HepG2 (cell line): ENCODE measurements around the gene CIB1. TPM values are rescaled to one million over a fixed set of nuclear protein-coding genes. Genes with fewer than 3 reads are reported as not detected.

Source experiments
- BRD4 ChIP-seq: sonication (generic); formaldehyde crosslinking; IDR thresholded peaks from 2 replicates; pipeline ENCODE4 v1.4.0; 2020; ENCODE audit warnings: missing genetic modification reagents
- FOXK1 ChIP-seq: sonication (generic); formaldehyde crosslinking; IDR thresholded peaks from 2 replicates; pipeline ENCODE4 v1.4.0; 2020; ENCODE audit warnings: low read depth, missing genetic modification reagents, borderline replicate concordance
- HNF4G ChIP-seq, 2 experiments: sonication (generic) in 1 of 2; formaldehyde crosslinking in 1 of 2; IDR thresholded peaks; 2 replicates each; pipeline versions ENCODE4 v1.4.0 to v1.6.1; 2011 to 2020; ENCODE audit warnings: borderline replicate concordance in 2 of 2, low read depth in 2 of 2, mild to moderate bottlenecking in 2 of 2, low read length in 1 of 2, missing genetic modification reagents in 1 of 2, moderate library complexity in 1 of 2
- MAX ChIP-seq: IDR thresholded peaks from 2 replicates; pipeline ENCODE4 v1.6.1; 2012; ENCODE audit warnings: inconsistent platforms
- MTF2 ChIP-seq: sonication (generic); formaldehyde crosslinking; IDR thresholded peaks from 2 replicates; pipeline ENCODE4 v1.5.0; 2020; ENCODE audit warnings: missing genetic modification reagents, borderline replicate concordance
- POLR2A ChIP-seq, 2 experiments: IDR thresholded peaks; 2 replicates each; pipeline ENCODE4 v1.6.1; 2011; ENCODE audit warnings: low read depth in 2 of 2, low read length in 2 of 2, mild to moderate bottlenecking in 1 of 2, moderate library complexity in 1 of 2; ENCODE audit not compliant: insufficient read depth in 1 of 2
- SNAPC2 ChIP-seq: sonication (generic); formaldehyde crosslinking; IDR thresholded peaks from 2 replicates; pipeline ENCODE4 v1.8.1; 2022; ENCODE audit warnings: mild to moderate bottlenecking, missing genetic modification reagents
- YY1 ChIP-seq: IDR thresholded peaks from 2 replicates; pipeline ENCODE4 v1.6.1; 2011; ENCODE audit warnings: low read length, low read depth, moderate library complexity, mild to moderate bottlenecking; ENCODE audit not compliant: insufficient read depth, insufficient replicate concordance
- ZBTB38 ChIP-seq: sonication (generic); formaldehyde crosslinking; IDR thresholded peaks from 2 replicates; pipeline ENCODE4 v1.5.1; 2020; ENCODE audit warnings: mild to moderate bottlenecking, missing genetic modification reagents
- ZFP37 ChIP-seq: sonication (generic); formaldehyde crosslinking; IDR thresholded peaks from 2 replicates; pipeline ENCODE4 v1.4.0; 2020; ENCODE audit warnings: missing genetic modification reagents, borderline replicate concordance
- ZNF329 ChIP-seq: sonication (generic); formaldehyde crosslinking; IDR thresholded peaks from 2 replicates; pipeline ENCODE4 v1.9.0; 2021; ENCODE audit warnings: low read depth, mild to moderate bottlenecking, missing genetic modification reagents
- ZNF570 ChIP-seq: sonication (generic); formaldehyde crosslinking; IDR thresholded peaks from 2 replicates; pipeline ENCODE4 v1.4.0; 2020; ENCODE audit warnings: mild to moderate bottlenecking, missing genetic modification reagents, borderline replicate concordance
- ZNF674 ChIP-seq: sonication (generic); formaldehyde crosslinking; IDR thresholded peaks from 2 replicates; pipeline ENCODE4 v1.5.0; 2020; ENCODE audit warnings: low read depth, mild to moderate bottlenecking, missing genetic modification reagents
- polyA plus RNA-seq, 8 experiments: library from polyadenylated mRNA; depleted of rRNA in 3 of 8; stranded (reverse) in 7 of 8; unstranded in 1 of 8; fragments of >200 nt; fragmentation: Illumina TruSeq in 4 of 8; extraction: Trizol in 4 of 8; gene quantifications; 2 replicates each; pipeline versions ENCODE4 v1.2.1 to v1.2.3, GENCODE V29; 2011 to 2016; ENCODE audit warnings: low read depth in 4 of 8, missing spikeins in 1 of 8, mixed read lengths in 1 of 8; ENCODE audit not compliant: insufficient read depth in 1 of 8
- total RNA-seq, 5 experiments: library from RNA; depleted of rRNA; stranded (reverse); fragments of >200 nt; fragmentation: Illumina TruSeq; extraction: Trizol; gene quantifications; 2 replicates each; pipeline ENCODE4 v1.2.3, GENCODE V29; 2016; ENCODE audit warnings: low read depth in 1 of 5
- TF ChIP-seq, protein P1 (sequence below): sonication (generic); formaldehyde crosslinking; IDR thresholded peaks from 2 replicates; pipeline ENCODE4 v1.9.0; 2022; ENCODE audit warnings: low read depth, missing genetic modification reagents
- TF ChIP-seq, protein P2 (sequence below): sonication (generic); formaldehyde crosslinking; IDR thresholded peaks from 2 replicates; pipeline ENCODE4 v1.5.1; 2020; ENCODE audit warnings: mild to moderate bottlenecking, missing genetic modification reagents, moderate library complexity
- TF ChIP-seq, protein P3 (sequence below): sonication (generic); formaldehyde crosslinking; IDR thresholded peaks from 2 replicates; pipeline ENCODE4 v1.4.0; 2020; ENCODE audit warnings: missing genetic modification reagents, borderline replicate concordance
- TF ChIP-seq, protein P4 (sequence below): sonication (generic); formaldehyde crosslinking; IDR thresholded peaks from 2 replicates; pipeline ENCODE4 v1.8.0; 2022; ENCODE audit warnings: missing genetic modification reagents, mild to moderate bottlenecking, moderate library complexity, borderline replicate concordance
- TF ChIP-seq, protein P5 (sequence below): sonication (generic); formaldehyde crosslinking; IDR thresholded peaks from 2 replicates; pipeline ENCODE4 v1.4.0; 2020; ENCODE audit warnings: mild to moderate bottlenecking, missing genetic modification reagents

The CIB1 gene
- total and polyA plus RNA-seq, 2 of the 13 experiments (the other 11 are each of a cell fraction or from before 2014, with no cell fraction given), result 38.7 to 72.7 TPM

DNA sequence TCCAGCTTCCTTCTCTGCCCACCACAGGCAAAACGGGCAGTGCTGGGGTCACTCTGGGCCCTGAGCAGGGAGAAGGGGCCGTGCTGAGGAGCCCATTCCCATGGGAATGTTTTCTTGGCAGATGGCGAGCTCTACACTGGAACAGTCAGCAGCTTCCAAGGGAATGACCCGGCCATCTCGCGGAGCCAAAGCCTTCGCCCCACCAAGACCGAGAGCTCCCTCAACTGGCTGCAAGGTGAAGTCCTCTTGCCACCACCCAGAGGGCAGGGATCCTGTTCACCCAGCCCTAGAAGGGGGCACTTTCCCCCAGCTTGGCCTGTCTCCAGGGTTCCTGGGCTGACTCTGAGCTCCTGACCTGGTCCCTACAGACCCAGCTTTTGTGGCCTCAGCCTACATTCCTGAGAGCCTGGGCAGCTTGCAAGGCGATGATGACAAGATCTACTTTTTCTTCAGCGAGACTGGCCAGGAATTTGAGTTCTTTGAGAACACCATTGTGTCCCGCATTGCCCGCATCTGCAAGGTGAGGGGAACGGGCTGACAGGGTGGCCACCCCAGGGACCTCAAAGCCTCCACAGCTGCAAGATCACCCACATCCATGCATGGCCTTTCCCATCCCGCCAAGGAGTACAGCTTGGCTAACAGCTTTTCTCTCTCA, 12.4 kb downstream of the CIB1 start (continued):
- TF ChIP-seq, protein P1, sequence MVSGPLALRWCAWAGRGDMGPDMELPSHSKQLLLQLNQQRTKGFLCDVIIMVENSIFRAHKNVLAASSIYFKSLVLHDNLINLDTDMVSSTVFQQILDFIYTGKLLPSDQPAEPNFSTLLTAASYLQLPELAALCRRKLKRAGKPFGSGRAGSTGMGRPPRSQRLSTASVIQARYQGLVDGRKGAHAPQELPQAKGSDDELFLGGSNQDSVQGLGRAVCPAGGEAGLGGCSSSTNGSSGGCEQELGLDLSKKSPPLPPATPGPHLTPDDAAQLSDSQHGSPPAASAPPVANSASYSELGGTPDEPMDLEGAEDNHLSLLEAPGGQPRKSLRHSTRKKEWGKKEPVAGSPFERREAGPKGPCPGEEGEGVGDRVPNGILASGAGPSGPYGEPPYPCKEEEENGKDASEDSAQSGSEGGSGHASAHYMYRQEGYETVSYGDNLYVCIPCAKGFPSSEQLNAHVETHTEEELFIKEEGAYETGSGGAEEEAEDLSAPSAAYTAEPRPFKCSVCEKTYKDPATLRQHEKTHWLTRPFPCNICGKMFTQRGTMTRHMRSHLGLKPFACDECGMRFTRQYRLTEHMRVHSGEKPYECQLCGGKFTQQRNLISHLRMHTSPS, result 0 out of 2 replicates have a peak, but pooled peaks have one; percentile 50
- no peak for TF ChIP-seq ZNF329
- TF ChIP-seq ZFP37 (CRISPR knock-in tag), result no peak
- TF ChIP-seq MAX, result no peak; the same call in 1 of the 2 replicates
- no peak for TF ChIP-seq SNAPC2 (CRISPR knock-in tag)
- TF ChIP-seq, protein P2, sequence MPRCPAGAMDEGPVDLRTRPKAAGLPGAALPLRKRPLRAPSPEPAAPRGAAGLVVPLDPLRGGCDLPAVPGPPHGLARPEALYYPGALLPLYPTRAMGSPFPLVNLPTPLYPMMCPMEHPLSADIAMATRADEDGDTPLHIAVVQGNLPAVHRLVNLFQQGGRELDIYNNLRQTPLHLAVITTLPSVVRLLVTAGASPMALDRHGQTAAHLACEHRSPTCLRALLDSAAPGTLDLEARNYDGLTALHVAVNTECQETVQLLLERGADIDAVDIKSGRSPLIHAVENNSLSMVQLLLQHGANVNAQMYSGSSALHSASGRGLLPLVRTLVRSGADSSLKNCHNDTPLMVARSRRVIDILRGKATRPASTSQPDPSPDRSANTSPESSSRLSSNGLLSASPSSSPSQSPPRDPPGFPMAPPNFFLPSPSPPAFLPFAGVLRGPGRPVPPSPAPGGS (CRISPR knock-in tag), result no peak
- TF ChIP-seq MTF2 (CRISPR knock-in tag), result no peak
- TF ChIP-seq YY1, result peak; percentile 25
- TF ChIP-seq HNF4G (IDR thresholded peaks at IDR 0.05; ENCODE audit: borderline replicate concordance, low read depth, low read length), result no peak
- TF ChIP-seq HNF4G (CRISPR knock-in tag; IDR thresholded peaks at IDR 0.05; ENCODE audit: borderline replicate concordance, low read depth), result peak; percentile 19; the same call in 1 of the 2 replicates
- no peak for TF ChIP-seq BRD4 (CRISPR knock-in tag)
- no peak for TF ChIP-seq ZNF674
- TF ChIP-seq, protein P3, sequence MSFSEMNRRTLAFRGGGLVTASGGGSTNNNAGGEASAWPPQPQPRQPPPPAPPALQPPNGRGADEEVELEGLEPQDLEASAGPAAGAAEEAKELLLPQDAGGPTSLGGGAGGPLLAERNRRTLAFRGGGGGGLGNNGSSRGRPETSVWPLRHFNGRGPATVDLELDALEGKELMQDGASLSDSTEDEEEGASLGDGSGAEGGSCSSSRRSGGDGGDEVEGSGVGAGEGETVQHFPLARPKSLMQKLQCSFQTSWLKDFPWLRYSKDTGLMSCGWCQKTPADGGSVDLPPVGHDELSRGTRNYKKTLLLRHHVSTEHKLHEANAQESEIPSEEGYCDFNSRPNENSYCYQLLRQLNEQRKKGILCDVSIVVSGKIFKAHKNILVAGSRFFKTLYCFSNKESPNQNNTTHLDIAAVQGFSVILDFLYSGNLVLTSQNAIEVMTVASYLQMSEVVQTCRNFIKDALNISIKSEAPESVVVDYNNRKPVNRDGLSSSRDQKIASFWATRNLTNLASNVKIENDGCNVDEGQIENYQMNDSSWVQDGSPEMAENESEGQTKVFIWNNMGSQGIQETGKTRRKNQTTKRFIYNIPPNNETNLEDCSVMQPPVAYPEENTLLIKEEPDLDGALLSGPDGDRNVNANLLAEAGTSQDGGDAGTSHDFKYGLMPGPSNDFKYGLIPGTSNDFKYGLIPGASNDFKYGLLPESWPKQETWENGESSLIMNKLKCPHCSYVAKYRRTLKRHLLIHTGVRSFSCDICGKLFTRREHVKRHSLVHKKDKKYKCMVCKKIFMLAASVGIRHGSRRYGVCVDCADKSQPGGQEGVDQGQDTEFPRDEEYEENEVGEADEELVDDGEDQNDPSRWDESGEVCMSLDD (CRISPR knock-in tag), result no peak
- TF ChIP-seq, protein P4, sequence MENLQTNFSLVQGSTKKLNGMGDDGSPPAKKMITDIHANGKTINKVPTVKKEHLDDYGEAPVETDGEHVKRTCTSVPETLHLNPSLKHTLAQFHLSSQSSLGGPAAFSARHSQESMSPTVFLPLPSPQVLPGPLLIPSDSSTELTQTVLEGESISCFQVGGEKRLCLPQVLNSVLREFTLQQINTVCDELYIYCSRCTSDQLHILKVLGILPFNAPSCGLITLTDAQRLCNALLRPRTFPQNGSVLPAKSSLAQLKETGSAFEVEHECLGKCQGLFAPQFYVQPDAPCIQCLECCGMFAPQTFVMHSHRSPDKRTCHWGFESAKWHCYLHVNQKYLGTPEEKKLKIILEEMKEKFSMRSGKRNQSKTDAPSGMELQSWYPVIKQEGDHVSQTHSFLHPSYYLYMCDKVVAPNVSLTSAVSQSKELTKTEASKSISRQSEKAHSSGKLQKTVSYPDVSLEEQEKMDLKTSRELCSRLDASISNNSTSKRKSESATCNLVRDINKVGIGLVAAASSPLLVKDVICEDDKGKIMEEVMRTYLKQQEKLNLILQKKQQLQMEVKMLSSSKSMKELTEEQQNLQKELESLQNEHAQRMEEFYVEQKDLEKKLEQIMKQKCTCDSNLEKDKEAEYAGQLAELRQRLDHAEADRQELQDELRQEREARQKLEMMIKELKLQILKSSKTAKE, result no peak
- TF ChIP-seq, protein P5, sequence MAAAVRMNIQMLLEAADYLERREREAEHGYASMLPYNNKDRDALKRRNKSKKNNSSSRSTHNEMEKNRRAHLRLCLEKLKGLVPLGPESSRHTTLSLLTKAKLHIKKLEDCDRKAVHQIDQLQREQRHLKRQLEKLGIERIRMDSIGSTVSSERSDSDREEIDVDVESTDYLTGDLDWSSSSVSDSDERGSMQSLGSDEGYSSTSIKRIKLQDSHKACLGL, result no peak
- no peak for TF ChIP-seq FOXK1 (CRISPR knock-in tag)
- TF ChIP-seq ZNF570 (CRISPR knock-in tag), result no peak
- TF ChIP-seq POLR2A (IDR thresholded peaks at IDR 0.05; ENCODE audit: insufficient read depth in 1 of 2, low read depth in 2 of 2, low read length in 2 of 2), result no peak
- TF ChIP-seq ZBTB38 (CRISPR knock-in tag), result peak; percentile 39; the same call in 1 of the 2 replicates
